ENCODE results near the gene VPS37C.
"Not testable (repeated sequence)": the region's sequence is repeated elsewhere in the genome, so short reads cannot be mapped to it uniquely, and the experiment has no call there.

VPS37C gene

GRCh38 chr11:61174273-61174672, 13.0 kb upstream of the VPS37C start:
- DNase-seq: no peak

DNA sequence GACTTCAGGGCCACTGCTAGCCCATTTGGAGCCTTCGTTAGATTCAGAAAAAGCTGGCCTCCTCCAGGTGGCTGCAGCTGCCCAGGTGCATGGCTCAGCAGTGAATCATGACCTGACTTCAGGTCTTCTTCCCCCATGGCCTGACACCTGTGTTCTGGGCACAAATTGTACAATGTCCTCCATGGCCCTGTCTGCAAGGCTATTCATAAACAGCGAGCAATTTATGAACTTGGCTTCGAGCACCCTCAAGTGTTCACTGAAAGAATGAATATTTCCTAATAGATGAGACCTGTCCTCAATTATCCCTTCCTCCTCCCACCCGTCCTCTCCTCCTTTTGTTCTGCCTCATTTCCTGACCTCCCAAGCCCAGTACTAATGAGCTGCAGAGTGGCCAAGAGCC, 12.2 kb upstream of the VPS37C start:
- DNase-seq: no peak

GRCh38 chr11:61172888-61173287, 11.7 kb upstream of the VPS37C start:
- DNase-seq: no peak

DNA sequence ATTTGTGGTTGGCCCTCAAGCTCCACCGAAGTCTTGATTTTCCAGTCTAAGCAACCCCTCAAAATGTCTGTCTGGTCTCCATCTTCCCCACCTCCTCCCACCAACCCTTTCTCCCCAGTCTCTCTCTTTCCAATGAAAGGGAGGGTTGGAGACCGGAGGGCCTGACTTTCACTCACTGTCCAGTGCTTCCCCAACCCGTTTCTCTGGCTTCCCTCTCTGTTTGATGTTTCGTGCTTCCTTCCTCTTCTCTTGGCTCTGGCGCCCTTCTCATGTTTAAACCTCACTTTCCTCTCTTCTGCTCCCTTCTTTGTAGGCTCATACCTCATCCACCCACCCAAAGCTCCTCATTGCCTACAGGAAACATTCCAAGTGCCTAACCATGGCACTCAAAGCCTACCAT, 11.1 kb upstream of the VPS37C start:
- no peak for DNase-seq

GRCh38 chr11:61171907-61172306, 10.7 kb upstream of the VPS37C start:
- no peak for DNase-seq

- no peak for DNase-seq
Measured at GRCh38 chr11:61170566-61170965, 9.3 kb upstream of the VPS37C start.

DNA sequence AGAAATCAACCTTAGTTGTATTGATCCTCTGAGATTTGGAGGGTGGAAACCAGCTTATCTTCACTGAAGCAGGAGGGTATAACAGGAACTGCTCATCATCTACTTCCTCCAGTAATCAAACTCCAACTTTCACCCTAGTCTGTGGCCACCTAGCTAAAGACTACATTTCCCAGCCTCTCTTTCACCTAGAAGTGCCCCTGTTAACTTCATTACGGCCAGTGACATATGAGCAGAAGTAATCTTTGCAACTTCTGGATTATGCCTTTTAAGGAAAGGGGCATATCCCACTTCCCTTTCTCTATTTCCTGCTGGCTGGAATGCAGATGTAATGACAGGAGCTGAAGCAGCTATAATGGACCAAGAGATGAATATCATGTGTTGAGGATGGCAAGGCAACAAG, 7.6 kb upstream of the VPS37C start:
- no peak for DNase-seq

GRCh38 chr11:61168042-61168688, 6.9 kb upstream of the VPS37C start:
- no peak for DNase-seq

GRCh38 chr11:61166331-61166730, 5.1 kb upstream of the VPS37C start:
- DNase-seq: not testable (repeated sequence)

- DNase-seq: not testable (repeated sequence)
Measured at GRCh38 chr11:61165785-61166184, 4.6 kb upstream of the VPS37C start.

DNA sequence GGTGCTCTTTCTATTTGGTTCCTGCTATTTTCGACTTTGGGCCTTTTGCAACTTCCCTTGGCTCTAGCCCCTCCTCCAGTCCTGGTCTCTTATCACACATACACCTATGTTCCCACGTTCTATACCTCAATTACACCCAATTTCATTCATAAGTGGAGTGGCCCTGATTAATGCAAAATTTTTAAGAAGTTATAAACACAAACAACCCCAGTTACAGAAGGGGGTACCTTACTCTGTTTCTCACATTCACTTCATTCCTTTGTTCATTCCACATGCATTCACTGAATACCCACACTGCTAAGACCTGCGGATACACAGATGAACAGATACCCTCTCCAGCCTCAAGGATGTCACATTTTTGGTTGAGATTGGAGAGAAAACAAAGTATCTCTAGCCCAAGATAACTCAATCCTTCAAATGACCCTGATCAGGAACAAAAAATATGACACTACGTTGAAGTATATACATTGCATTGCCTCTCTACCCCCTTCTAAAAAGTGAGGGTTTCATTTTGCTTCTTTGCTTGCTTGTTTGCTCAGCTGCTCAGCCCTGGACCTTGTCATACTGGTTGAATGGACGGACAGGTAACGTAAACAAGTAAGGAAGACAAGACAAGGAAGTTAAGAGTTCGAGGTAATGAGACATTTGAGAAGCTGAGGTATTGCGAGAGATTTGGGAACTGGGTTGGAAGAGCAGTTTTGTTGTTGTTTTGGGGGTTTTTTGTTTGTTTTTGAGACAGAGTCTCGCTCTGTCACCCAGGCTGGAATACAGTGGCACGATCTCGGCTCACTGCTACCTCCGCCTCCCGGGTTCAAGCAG, 3.6 kb upstream of the VPS37C start:
- no peak for DNase-seq

- DNase-seq: no peak
Measured at GRCh38 chr11:61163714-61164605, 2.7 kb upstream of the VPS37C start.

DNA sequence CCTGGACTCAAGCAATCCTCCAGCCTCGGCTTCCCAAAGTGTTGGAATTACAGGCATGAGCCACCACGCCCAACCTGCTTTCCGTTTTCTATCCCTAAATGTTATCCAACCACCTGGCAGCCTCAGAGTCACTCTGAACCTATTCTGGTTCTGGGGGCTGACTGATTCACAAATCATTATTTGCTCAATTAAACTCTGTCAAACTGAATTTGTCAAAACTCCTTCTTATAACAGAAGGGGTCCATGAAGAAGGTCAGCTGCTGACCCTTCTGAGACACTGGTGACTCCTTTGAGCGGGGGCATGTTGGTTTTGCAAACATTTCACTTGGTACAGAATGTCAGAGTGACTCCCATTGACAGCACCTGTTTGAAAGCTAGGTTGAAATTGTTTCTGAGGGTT, 1.8 kb upstream of the VPS37C start:
- DNase-seq: no peak

DNA sequence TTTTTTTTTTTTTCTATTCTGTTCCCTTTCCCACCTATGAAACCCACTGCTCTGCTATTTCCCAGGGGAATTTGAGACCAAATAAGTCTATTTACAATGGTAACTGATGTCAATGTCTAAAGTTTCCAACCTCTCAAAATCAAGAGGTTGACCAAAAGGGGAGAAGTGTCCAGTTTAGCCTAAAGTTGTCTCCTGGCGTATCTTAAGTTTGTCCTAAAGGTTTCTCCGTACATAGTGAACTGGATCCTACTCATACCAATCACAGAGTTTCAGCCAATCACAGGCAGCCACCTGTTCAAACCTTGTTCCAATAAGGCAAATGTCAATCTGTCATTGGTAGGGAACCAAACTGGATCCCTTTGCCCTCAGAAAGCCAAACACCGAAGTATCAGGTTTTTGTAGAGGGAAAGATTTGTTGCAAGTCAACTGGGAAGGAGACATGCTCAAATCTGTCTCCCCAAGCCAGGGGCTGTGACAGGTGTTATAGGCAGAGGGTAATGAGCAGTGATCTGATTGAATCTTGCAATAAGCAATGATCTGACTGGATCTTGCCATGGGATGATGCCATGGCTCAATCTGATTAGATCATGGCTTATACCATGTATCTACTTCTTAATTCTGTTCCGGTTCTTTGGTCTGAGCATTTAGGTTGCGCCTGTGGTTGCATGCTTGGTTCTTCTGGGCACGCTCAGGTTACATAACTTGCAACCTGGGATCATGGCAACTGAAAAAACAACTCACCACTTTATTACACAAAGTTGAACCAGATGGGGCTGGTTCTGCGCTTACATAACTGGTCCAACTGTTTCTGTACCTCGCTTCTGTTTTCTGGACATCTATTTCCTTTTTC, 1.1 kb upstream of the VPS37C start:
- no peak for DNase-seq

DNA sequence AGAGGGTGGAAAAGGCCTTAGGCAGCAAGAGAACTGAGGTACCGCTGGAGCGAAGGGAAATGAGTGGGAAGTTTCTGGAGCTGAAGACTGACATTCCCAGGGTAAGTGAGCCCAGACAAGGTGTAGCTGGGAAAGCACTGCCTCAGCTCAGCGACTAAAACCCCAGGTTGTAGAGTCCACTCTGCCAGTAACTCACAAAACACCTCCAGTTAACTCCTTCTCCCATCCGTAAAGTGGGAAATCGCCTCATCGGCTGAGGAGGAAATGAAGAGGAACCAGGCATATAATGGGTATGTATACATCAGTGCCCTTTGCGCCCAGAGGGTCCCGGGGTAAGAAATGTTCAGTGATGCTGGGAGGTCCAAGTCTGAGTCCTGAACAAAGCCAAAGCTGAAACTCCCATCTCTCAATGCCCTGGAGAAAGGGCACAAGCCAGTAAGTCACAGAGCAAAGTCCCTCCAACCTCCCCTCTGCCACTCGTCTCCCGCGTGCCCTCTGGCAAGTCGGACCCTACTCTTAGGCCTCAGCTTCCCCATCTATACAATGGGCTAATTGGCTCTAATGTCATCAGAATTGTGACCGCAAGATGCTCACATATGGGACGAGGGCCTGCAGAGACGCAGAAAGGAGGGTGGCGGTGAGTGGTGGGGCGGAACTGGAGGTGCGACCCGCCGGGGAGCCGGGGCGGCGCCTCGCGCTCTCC, 588 bp downstream of the VPS37C start:
- no peak for DNase-seq

- no peak for DNase-seq
Measured at GRCh38 chr11:61158691-61159381, 2.4 kb downstream of the VPS37C start.

DNA sequence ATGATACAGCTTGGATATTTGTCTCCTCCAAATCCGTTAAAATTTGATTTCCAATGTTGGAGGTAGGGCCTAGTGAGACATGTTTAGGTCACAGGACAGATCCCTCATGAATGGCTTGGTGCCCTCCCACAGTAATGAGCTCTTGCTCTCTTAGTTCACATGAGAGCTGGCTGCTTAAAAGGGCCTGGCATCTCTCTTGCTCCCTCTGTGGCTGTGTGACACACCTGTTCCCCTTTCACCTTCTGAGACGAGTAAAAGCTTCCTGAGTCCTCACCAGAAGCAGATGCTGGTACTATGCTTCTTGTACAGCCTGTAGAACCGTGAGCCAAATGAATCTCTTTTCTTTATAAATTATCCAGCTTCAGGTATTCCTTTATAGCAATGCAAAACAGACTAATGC, 3.5 kb downstream of the VPS37C start:
- no peak for DNase-seq

- DNase-seq: no peak
Measured at GRCh38 chr11:61155741-61156140, 5.5 kb downstream of the VPS37C start.

GRCh38 chr11:61155312-61155711, 5.9 kb downstream of the VPS37C start:
- no peak for DNase-seq

- no peak for DNase-seq
Measured at GRCh38 chr11:61154528-61154927, 6.7 kb downstream of the VPS37C start.

DNA sequence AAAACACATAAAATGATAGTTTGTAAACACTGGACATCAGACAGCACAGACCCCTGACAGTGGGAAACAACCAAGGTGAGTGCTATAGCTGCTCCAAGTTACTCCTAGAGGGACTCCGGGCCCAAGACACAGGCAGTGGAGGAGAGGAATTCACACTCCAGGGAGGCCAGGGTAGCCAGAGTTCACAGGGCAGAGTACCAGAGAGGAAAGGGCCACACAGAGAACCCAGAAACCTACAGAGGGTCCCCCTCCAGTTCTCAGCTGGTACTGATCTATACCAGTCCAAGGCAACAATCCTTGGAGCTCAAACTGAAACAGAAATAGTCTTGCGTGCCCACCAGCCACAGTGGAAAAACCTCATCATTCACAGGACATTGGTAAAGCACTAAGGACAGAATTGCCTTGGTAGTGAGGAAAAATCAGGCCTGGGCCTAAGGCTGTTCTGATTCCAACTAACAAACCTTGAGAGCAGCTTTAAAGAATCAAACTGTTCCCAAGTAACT, 7.6 kb downstream of the VPS37C start:
- no peak for DNase-seq
